ENCODE measurements around the gene DMD. TPM values are rescaled to one million over a fixed set of nuclear protein-coding genes. Genes with fewer than 3 reads are reported as not detected.

Gene DMD
- total RNA-seq, 1 donor from 2014 or later, result 22.2 TPM

GRCh38 chrX:33001107-33001506 lies 210.2 kb downstream of the DMD start:
- TF ChIP-seq CTCF (IDR thresholded peaks at IDR 0.05; ENCODE audit: insufficient read depth, low read depth, low read length) (no peak), EZH2 (IDR thresholded peaks at IDR 0.05; ENCODE audit: insufficient read depth, low read length) (no peak)
- Histone ChIP-seq H3K27me3 (ENCODE audit: insufficient read depth, low read length) (no peaks in the 10 kb centered on the region), H3K4me2 (ENCODE audit: low read length) (no peak overlapping the region), H3K9me3 (ENCODE audit: insufficient read depth, low read depth, low read length) (no peaks in the 10 kb centered on the region), H2AFZ (ENCODE audit: low read depth, low read length) (no peak overlapping the region), H3K4me3 (ENCODE audit: insufficient read depth, low read depth, low read length) (no peak overlapping the region), H3K36me3 (ENCODE audit: insufficient read depth, low read length) (no peaks in the 10 kb centered on the region), H3K79me2 (ENCODE audit: insufficient read depth, low read length) (no peaks in the 10 kb centered on the region), H3K9ac (ENCODE audit: low read length) (no peak overlapping the region), H3K4me1 (ENCODE audit: insufficient read depth, low read length) (no peaks in the 10 kb centered on the region), H4K20me1 (ENCODE audit: insufficient read depth, low read length) (no peaks in the 10 kb centered on the region), H3K27ac (ENCODE audit: low read depth, low read length) (no peak overlapping the region)
- no peak overlapping the region for H3K27ac Mint-ChIP-seq (ENCODE audit: unreplicated experiment)
- no peaks in the 10 kb centered on the region for H3K27me3 Mint-ChIP-seq (ENCODE audit: low read depth, unreplicated experiment)
- no peaks in the 10 kb centered on the region for H3K4me1 Mint-ChIP-seq (ENCODE audit: low read depth, unreplicated experiment)
- H3K4me3 Mint-ChIP-seq (ENCODE audit: unreplicated experiment), result no peak overlapping the region
- H3K9me3 Mint-ChIP-seq (ENCODE audit: unreplicated experiment), result no peaks in the 10 kb centered on the region
- no peak for DNase-seq (ENCODE audit: low read depth)
- no peaks in the 10 kb centered on the region for H3K36me3 Mint-ChIP-seq (ENCODE audit: low read depth, unreplicated experiment)
- FAIRE-seq, result no peak

GRCh38 chrX:32998776-32999175 lies 212.6 kb downstream of the DMD start:
- no peaks in the 10 kb centered on the region for H3K36me3 Mint-ChIP-seq (ENCODE audit: low read depth, unreplicated experiment)

More at GRCh38 chrX:32998776-32999175, 212.6 kb downstream of the DMD start:
- H2AFZ ChIP-seq (ENCODE audit: low read depth, low read length), result no peak overlapping the region
- H3K9ac ChIP-seq (ENCODE audit: low read length), result no peak overlapping the region
- no peaks in the 10 kb centered on the region for H3K4me1 ChIP-seq (ENCODE audit: insufficient read depth, low read length)
- H4K20me1 ChIP-seq (ENCODE audit: insufficient read depth, low read length), result no peaks in the 10 kb centered on the region
- no peaks in the 10 kb centered on the region for H3K9me3 ChIP-seq (ENCODE audit: insufficient read depth, low read depth, low read length)
- DNase-seq (ENCODE audit: low read depth) (no peak), FAIRE-seq (no peak)
- H3K79me2 ChIP-seq (ENCODE audit: insufficient read depth, low read length), result no peaks in the 10 kb centered on the region
- H3K27ac ChIP-seq (ENCODE audit: low read depth, low read length), result no peak overlapping the region
- TF ChIP-seq CTCF (IDR thresholded peaks at IDR 0.05; ENCODE audit: insufficient read depth, low read depth, low read length) (no peak), EZH2 (IDR thresholded peaks at IDR 0.05; ENCODE audit: insufficient read depth, low read length) (no peak)
- Mint-ChIP-seq H3K27ac (ENCODE audit: unreplicated experiment) (no peak overlapping the region), H3K9me3 (ENCODE audit: unreplicated experiment) (no peaks in the 10 kb centered on the region), H3K4me3 (ENCODE audit: unreplicated experiment) (no peak overlapping the region), H3K4me1 (ENCODE audit: low read depth, unreplicated experiment) (no peaks in the 10 kb centered on the region), H3K27me3 (ENCODE audit: low read depth, unreplicated experiment) (no peaks in the 10 kb centered on the region)
- H3K27me3 ChIP-seq (ENCODE audit: insufficient read depth, low read length), result no peaks in the 10 kb centered on the region
- H3K36me3 ChIP-seq (ENCODE audit: insufficient read depth, low read length), result no peaks in the 10 kb centered on the region
- H3K4me2 ChIP-seq (ENCODE audit: low read length), result no peak overlapping the region
- H3K4me3 ChIP-seq (ENCODE audit: insufficient read depth, low read depth, low read length), result no peak overlapping the region

Data from astrocyte (in vitro differentiated cells and primary cell).